ENCODE data around the gene TBC1D5.

- peak; percentile 65 for TF ChIP-seq CTCF (IDR thresholded peaks at IDR 0.05; ENCODE audit: low read depth, low read length)
- no peak for TF ChIP-seq POLR2A (IDR thresholded peaks at IDR 0.05; ENCODE audit: extremely low read depth, insufficient read length)
- TF ChIP-seq MYC (IDR thresholded peaks at IDR 0.05; ENCODE audit: low read depth, low read length): no peak
Observed at GRCh38 chr3:17412950-17413530, 329.4 kb downstream of the TBC1D5 start.

Data from NB4 (cell line).